SK-N-SH treated with all-trans-retinoic acid at 6 μM for 48 hours (cell line): Measurements from ENCODE around the gene FNDC3B.

ENCODE experiments used
- ATAC-seq: fragments of 200-7000 bp; cut with Tn5 transposase; 3 replicates; pipeline ENCODE4 v1.9.1; 2020; ENCODE audit warnings: mild to moderate bottlenecking, moderate library complexity
- ARNTL ChIP-seq: fragments of 450-650 bp; formaldehyde crosslinking; IDR thresholded peaks from 2 replicates; pipeline ENCODE4 v1.5.0; 2020; ENCODE audit warnings: low read depth, mild to moderate bottlenecking, moderate library complexity, borderline replicate concordance
- BACH2 ChIP-seq: fragments of 250-450 bp; sonication (Bioruptor Pico); IDR thresholded peaks from 2 replicates; pipeline ENCODE4 v1.9.0; 2021; ENCODE audit warnings: mild to moderate bottlenecking, borderline replicate concordance
- CSDC2 ChIP-seq: fragments of 250-450 bp; sonication (Bioruptor Pico); IDR thresholded peaks from 2 replicates; pipeline ENCODE4 v1.5.0; 2020; ENCODE audit warnings: mild to moderate bottlenecking, moderate library complexity
- GLIS3 ChIP-seq: fragments of 250-450 bp; sonication (Bioruptor Pico); IDR thresholded peaks from 2 replicates; pipeline ENCODE4 v1.5.0; 2020; ENCODE audit warnings: mild to moderate bottlenecking, moderate library complexity
- ISL1 ChIP-seq: fragments of 250-450 bp; sonication (Bioruptor Pico); IDR thresholded peaks from 2 replicates; pipeline ENCODE4 v2.1.2; 2022; ENCODE audit warnings: mild to moderate bottlenecking, moderate library complexity
- OSR1 ChIP-seq: fragments of 250-450 bp; sonication (Bioruptor Pico); IDR thresholded peaks from 2 replicates; pipeline ENCODE4 v1.8.0; 2022; ENCODE audit warnings: moderate library complexity, mild to moderate bottlenecking, inconsistent platforms
- PPARA ChIP-seq: fragments of 250-450 bp; sonication (Bioruptor Pico); IDR thresholded peaks from 2 replicates; pipeline ENCODE4 v1.5.0; 2020; ENCODE audit warnings: mild to moderate bottlenecking, borderline replicate concordance
- RARB ChIP-seq: fragments of 250-450 bp; sonication (Bioruptor Pico); IDR thresholded peaks from 2 replicates; pipeline ENCODE4 v1.8.0; 2021; ENCODE audit warnings: mild to moderate bottlenecking, moderate library complexity
- SNAI2 ChIP-seq: fragments of 250-450 bp; sonication (Bioruptor Pico); IDR thresholded peaks from 2 replicates; pipeline ENCODE4 v1.5.0; 2020; ENCODE audit warnings: mild to moderate bottlenecking, moderate library complexity
- TCF4 ChIP-seq: fragments of 250-450 bp; sonication (Bioruptor Pico); IDR thresholded peaks from 2 replicates; pipeline ENCODE4 v1.8.0; 2021; ENCODE audit warnings: mild to moderate bottlenecking, moderate library complexity, borderline replicate concordance
- TOX ChIP-seq: fragments of 250-450 bp; sonication (Bioruptor Pico); IDR thresholded peaks from 2 replicates; pipeline ENCODE4 v1.8.0; 2021; ENCODE audit warnings: mild to moderate bottlenecking, moderate library complexity, borderline replicate concordance
- TSHZ2 ChIP-seq: fragments of 250-450 bp; sonication (Bioruptor Pico); IDR thresholded peaks from 2 replicates; pipeline ENCODE4 v1.5.0; 2020; ENCODE audit warnings: mild to moderate bottlenecking, moderate library complexity
- ZC3H10 ChIP-seq: fragments of 250-450 bp; sonication (Bioruptor Pico); IDR thresholded peaks from 2 replicates; pipeline ENCODE4 v1.5.1; 2021; ENCODE audit warnings: mild to moderate bottlenecking, moderate library complexity
- ZFP3 ChIP-seq: fragments of 250-450 bp; sonication (Bioruptor Pico); IDR thresholded peaks from 2 replicates; pipeline ENCODE4 v1.5.0; 2020; ENCODE audit warnings: mild to moderate bottlenecking, moderate library complexity
- ZFP30 ChIP-seq: fragments of 450-650 bp; formaldehyde crosslinking; IDR thresholded peaks from 2 replicates; pipeline ENCODE4 v1.5.0; 2022; ENCODE audit warnings: mild to moderate bottlenecking, moderate library complexity
- ZNF70 ChIP-seq: fragments of 450-650 bp; formaldehyde crosslinking; IDR thresholded peaks from 2 replicates; pipeline ENCODE4 v1.5.0; 2020; ENCODE audit warnings: mild to moderate bottlenecking, moderate library complexity
- ZNF8 ChIP-seq: fragments of 450-650 bp; formaldehyde crosslinking; IDR thresholded peaks from 2 replicates; pipeline ENCODE4 v1.5.0; 2020; ENCODE audit warnings: mild to moderate bottlenecking, moderate library complexity
- TF ChIP-seq, protein P1 (sequence below): fragments of 250-450 bp; sonication (Bioruptor Pico); IDR thresholded peaks from 2 replicates; pipeline ENCODE4 v1.5.1; 2020; ENCODE audit warnings: low read depth, mild to moderate bottlenecking, moderate library complexity
- TF ChIP-seq, protein P2 (sequence below): fragments of 250-450 bp; sonication (Bioruptor Pico); IDR thresholded peaks from 2 replicates; pipeline ENCODE4 v1.8.0; 2020; ENCODE audit warnings: mild to moderate bottlenecking, moderate library complexity, borderline replicate concordance
- TF ChIP-seq, protein P3 (sequence below): fragments of 250-450 bp; sonication (Bioruptor Pico); IDR thresholded peaks from 2 replicates; pipeline ENCODE4 v1.5.1; 2021; ENCODE audit warnings: mild to moderate bottlenecking, moderate library complexity
- TF ChIP-seq, protein P4 (sequence below): fragments of 250-450 bp; sonication (Bioruptor Pico); IDR thresholded peaks from 2 replicates; pipeline ENCODE4 v1.8.0; 2021; ENCODE audit warnings: low read depth, mild to moderate bottlenecking, moderate library complexity, borderline replicate concordance

FNDC3B gene

GRCh38 chr3:172166261-172166660 lies 126.9 kb downstream of the FNDC3B start:
- TF ChIP-seq ZFP3 (CRISPR knock-in tag) = no peak
- no peak for TF ChIP-seq TCF4 (CRISPR knock-in tag)
- no peak for TF ChIP-seq GLIS3 (CRISPR knock-in tag)
- no peak for TF ChIP-seq ZC3H10
- TF ChIP-seq PPARA = no peak
- no peak for TF ChIP-seq ARNTL
- TF ChIP-seq TOX (CRISPR knock-in tag) = no peak
- no peak for TF ChIP-seq ZNF8 (CRISPR knock-in tag)
- no peak for TF ChIP-seq ZNF70 (CRISPR knock-in tag)
- TF ChIP-seq BACH2 (CRISPR knock-in tag) = no peak
- TF ChIP-seq RARB (CRISPR knock-in tag) = no peak
- TF ChIP-seq, protein P1, sequence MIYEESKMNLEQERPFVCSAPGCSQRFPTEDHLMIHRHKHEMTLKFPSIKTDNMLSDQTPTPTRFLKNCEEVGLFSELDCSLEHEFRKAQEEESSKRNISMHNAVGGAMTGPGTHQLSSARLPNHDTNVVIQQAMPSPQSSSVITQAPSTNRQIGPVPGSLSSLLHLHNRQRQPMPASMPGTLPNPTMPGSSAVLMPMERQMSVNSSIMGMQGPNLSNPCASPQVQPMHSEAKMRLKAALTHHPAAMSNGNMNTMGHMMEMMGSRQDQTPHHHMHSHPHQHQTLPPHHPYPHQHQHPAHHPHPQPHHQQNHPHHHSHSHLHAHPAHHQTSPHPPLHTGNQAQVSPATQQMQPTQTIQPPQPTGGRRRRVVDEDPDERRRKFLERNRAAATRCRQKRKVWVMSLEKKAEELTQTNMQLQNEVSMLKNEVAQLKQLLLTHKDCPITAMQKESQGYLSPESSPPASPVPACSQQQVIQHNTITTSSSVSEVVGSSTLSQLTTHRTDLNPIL (CRISPR knock-in tag) = no peak
- TF ChIP-seq, protein P2, sequence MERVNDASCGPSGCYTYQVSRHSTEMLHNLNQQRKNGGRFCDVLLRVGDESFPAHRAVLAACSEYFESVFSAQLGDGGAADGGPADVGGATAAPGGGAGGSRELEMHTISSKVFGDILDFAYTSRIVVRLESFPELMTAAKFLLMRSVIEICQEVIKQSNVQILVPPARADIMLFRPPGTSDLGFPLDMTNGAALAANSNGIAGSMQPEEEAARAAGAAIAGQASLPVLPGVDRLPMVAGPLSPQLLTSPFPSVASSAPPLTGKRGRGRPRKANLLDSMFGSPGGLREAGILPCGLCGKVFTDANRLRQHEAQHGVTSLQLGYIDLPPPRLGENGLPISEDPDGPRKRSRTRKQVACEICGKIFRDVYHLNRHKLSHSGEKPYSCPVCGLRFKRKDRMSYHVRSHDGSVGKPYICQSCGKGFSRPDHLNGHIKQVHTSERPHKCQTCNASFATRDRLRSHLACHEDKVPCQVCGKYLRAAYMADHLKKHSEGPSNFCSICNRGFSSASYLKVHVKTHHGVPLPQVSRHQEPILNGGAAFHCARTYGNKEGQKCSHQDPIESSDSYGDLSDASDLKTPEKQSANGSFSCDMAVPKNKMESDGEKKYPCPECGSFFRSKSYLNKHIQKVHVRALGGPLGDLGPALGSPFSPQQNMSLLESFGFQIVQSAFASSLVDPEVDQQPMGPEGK (CRISPR knock-in tag) = no peak
- TF ChIP-seq CSDC2 (CRISPR knock-in tag) = no peak
- no peak for ATAC-seq

GRCh38 chr3:172166890-172167289 lies 127.5 kb downstream of the FNDC3B start:
- no peak for ATAC-seq
- TF ChIP-seq TSHZ2 (CRISPR knock-in tag) (no peak), SNAI2 (CRISPR knock-in tag) (no peak), PPARA (no peak), TCF4 (CRISPR knock-in tag) (no peak), ZNF70 (CRISPR knock-in tag) (no peak), ZFP30 (CRISPR knock-in tag) (no peak), TOX (CRISPR knock-in tag) (no peak), OSR1 (CRISPR knock-in tag) (no peak), ZNF8 (CRISPR knock-in tag) (no peak), RARB (CRISPR knock-in tag) (no peak), ARNTL (no peak), GLIS3 (CRISPR knock-in tag) (no peak), CSDC2 (CRISPR knock-in tag) (no peak), ISL1 (CRISPR knock-in tag) (no peak), BACH2 (CRISPR knock-in tag) (no peak)
- TF ChIP-seq, protein P3, sequence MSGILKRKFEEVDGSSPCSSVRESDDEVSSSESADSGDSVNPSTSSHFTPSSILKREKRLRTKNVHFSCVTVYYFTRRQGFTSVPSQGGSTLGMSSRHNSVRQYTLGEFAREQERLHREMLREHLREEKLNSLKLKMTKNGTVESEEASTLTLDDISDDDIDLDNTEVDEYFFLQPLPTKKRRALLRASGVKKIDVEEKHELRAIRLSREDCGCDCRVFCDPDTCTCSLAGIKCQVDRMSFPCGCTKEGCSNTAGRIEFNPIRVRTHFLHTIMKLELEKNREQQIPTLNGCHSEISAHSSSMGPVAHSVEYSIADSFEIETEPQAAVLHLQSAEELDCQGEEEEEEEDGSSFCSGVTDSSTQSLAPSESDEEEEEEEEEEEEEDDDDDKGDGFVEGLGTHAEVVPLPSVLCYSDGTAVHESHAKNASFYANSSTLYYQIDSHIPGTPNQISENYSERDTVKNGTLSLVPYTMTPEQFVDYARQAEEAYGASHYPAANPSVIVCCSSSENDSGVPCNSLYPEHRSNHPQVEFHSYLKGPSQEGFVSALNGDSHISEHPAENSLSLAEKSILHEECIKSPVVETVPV = no peak
- TF ChIP-seq, protein P2 (CRISPR knock-in tag) = no peak
- TF ChIP-seq, all 23 proteins: peak for 0

GRCh38 chr3:172167892-172168648 lies 128.7 kb downstream of the FNDC3B start:
- ATAC-seq = peak; percentile 8
- TF ChIP-seq ISL1 (CRISPR knock-in tag) = no peak
- no peak for TF ChIP-seq ZC3H10
- TF ChIP-seq PPARA = no peak
- TF ChIP-seq TCF4 (CRISPR knock-in tag) = no peak
- TF ChIP-seq TOX (CRISPR knock-in tag) = no peak
- TF ChIP-seq, protein P4, sequence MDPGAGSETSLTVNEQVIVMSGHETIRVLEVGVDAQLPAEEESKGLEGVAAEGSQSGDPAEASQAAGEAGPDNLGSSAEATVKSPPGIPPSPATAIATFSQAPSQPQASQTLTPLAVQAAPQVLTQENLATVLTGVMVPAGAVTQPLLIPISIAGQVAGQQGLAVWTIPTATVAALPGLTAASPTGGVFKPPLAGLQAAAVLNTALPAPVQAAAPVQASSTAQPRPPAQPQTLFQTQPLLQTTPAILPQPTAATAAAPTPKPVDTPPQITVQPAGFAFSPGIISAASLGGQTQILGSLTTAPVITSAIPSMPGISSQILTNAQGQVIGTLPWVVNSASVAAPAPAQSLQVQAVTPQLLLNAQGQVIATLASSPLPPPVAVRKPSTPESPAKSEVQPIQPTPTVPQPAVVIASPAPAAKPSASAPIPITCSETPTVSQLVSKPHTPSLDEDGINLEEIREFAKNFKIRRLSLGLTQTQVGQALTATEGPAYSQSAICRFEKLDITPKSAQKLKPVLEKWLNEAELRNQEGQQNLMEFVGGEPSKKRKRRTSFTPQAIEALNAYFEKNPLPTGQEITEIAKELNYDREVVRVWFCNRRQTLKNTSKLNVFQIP (CRISPR knock-in tag) = no peak
- no peak for TF ChIP-seq GLIS3 (CRISPR knock-in tag)
- TF ChIP-seq SNAI2 (CRISPR knock-in tag) = no peak
